K562 (cell line): ENCODE measurements around the gene BCAR3. TPM values are rescaled to one million over a fixed set of nuclear protein-coding genes. Genes with fewer than 3 reads are reported as not detected.

Experiments
- ATAC-seq: fragments of 200-7000 bp; cut with Tn5 transposase; 3 replicates; pipeline ENCODE4 v1.9.1; 2020; ENCODE audit warnings: moderate library complexity
- BruUV-seq: library from RNA; stranded (reverse); fragments of 400-500 nt; replicated peaks from 2 replicates; lab custom pipeline; 2021; lab: Mats Ljungman, UMichigan
- CTCF ChIA-PET: fragments of 300-600 bp; formaldehyde crosslinking; extraction: SDS; loops from one replicate; lab custom pipeline; 2021; ENCODE audit warnings: low intra/inter-chr PET ratio; lab: Yijun Ruan, JAX
- POLR2A ChIA-PET: fragments of 300-600, 350-650 bp; sonication (Branson Sonifier 250); formaldehyde crosslinking; extraction: SDS; loops from one replicate; lab custom pipeline; 2021; ENCODE audit warnings: antibody characterized with exemption, inconsistent platforms; lab: Yijun Ruan, JAX
- DNase-seq, 4 experiments: peaks; one replicate each; pipeline versions ENCODE4 v3.0.0 to v3.0.0-alpha.2; 2011 to 2018; ENCODE audit warnings: low spot score in 3 of 4, mixed read lengths in 3 of 4; ENCODE audit errors: extremely low read depth in 1 of 4
- FAIRE-seq: peaks from 2 replicates; lab custom pipeline; 2011; peaks lifted over from hg19 to GRCh38; lab: Jason Lieb, UNC
- H2AFZ ChIP-seq: 2 replicates; pipeline ENCODE4 v1.6.0; 2011; ENCODE audit warnings: low read depth, low read length, control low read depth, inconsistent platforms
- H3K27ac ChIP-seq: fragments of 200-600 bp; 3 replicates; pipeline ENCODE4 v1.8.0; 2011; ENCODE audit warnings: low read depth, mild to moderate bottlenecking, control low read depth, inconsistent platforms, low read length, moderate library complexity, mixed read lengths; ENCODE audit errors: extremely low read depth
- H3K27me3 ChIP-seq, 2 experiments: fragments of 300-600 bp in 1 of 2; 2 replicates in 1 of 2; 3 replicates in 1 of 2; pipeline versions ENCODE4 v1.6.0 to v1.8.0; 2011; ENCODE audit warnings: inconsistent platforms in 2 of 2, low read length in 2 of 2, mild to moderate bottlenecking in 1 of 2, mixed read lengths in 1 of 2, moderate library complexity in 1 of 2; ENCODE audit not compliant: control insufficient read depth in 2 of 2, insufficient read depth in 2 of 2
- H3K36me3 ChIP-seq: fragments of 300-600 bp; 3 replicates; pipeline ENCODE4 v1.8.0; 2011; ENCODE audit warnings: mild to moderate bottlenecking, low read length, inconsistent platforms; ENCODE audit not compliant: control insufficient read depth, insufficient read depth
- H3K4me1 ChIP-seq, 2 experiments: fragments of 200-600 bp in 1 of 2; replicated peaks in 1 of 2; 2 replicates in 1 of 2; 3 replicates in 1 of 2; pipeline versions ENCODE4 v1.5.1 to v1.8.0; 2011; ENCODE audit warnings: inconsistent platforms in 2 of 2, low read length in 2 of 2, mild to moderate bottlenecking in 1 of 2, mixed read lengths in 1 of 2, moderate library complexity in 1 of 2; ENCODE audit not compliant: control insufficient read depth in 2 of 2, insufficient read depth in 2 of 2
- H3K4me2 ChIP-seq: 2 replicates; pipeline ENCODE4 v1.6.1; 2011; ENCODE audit warnings: low read length, control low read depth, inconsistent platforms, mixed read lengths; ENCODE audit not compliant: insufficient read depth
- H3K4me3 ChIP-seq: fragments of 200-600 bp; sonication (generic), shearing (Covaris generic); 2 replicates; pipeline ENCODE4 v1.5.1; 2016; ENCODE audit warnings: control low read depth, inconsistent platforms
- H3K79me2 ChIP-seq: fragments of 200-600 bp; 3 replicates; pipeline ENCODE4 v1.8.0; 2011; ENCODE audit warnings: low read length, inconsistent platforms; ENCODE audit not compliant: control insufficient read depth, insufficient read depth
- H3K9ac ChIP-seq, 2 experiments: 2 replicates each; pipeline versions ENCODE4 v1.6.0 to v1.6.1; 2011; ENCODE audit warnings: low read depth in 2 of 2, low read length in 2 of 2, control low read depth in 1 of 2, inconsistent platforms in 1 of 2, mild to moderate bottlenecking in 1 of 2, mixed read lengths in 1 of 2; ENCODE audit not compliant: insufficient read depth in 1 of 2
- H3K9me1 ChIP-seq: one replicate; pipeline ENCODE4 v1.6.0; 2011; ENCODE audit warnings: inconsistent platforms, mild to moderate bottlenecking, low read length, moderate library complexity; ENCODE audit not compliant: control insufficient read depth, insufficient read depth
- H3K9me3 ChIP-seq: replicated peaks from 2 replicates; pipeline ENCODE4 v1.5.1; 2011; ENCODE audit warnings: low read depth, low read length, inconsistent platforms; ENCODE audit not compliant: control insufficient read depth, insufficient read depth
- H4K20me1 ChIP-seq: replicated peaks from 2 replicates; pipeline ENCODE4 v1.6.1; 2011; ENCODE audit warnings: low read length, inconsistent platforms, mixed read lengths; ENCODE audit not compliant: control insufficient read depth, insufficient read depth
- HNRNPL ChIP-seq: fragments of 200-400 bp; formaldehyde crosslinking; IDR thresholded peaks from 2 replicates; pipeline ENCODE4 v1.6.1; 2017; ENCODE audit warnings: low read depth, mild to moderate bottlenecking, low read length
- NCOA1 ChIP-seq: fragments of 450-650 bp; IDR thresholded peaks from 2 replicates; pipeline ENCODE4 v1.6.1; 2016; ENCODE audit warnings: low read depth
- PHTF2 ChIP-seq: fragments of 250-450 bp; sonication (Bioruptor Pico); IDR thresholded peaks from 2 replicates; pipeline ENCODE4 v1.5.0; 2021; ENCODE audit warnings: mild to moderate bottlenecking
- SMAD2 ChIP-seq: fragments of 150-350 bp; IDR thresholded peaks from 2 replicates; pipeline ENCODE4 v1.6.1; 2014; ENCODE audit warnings: low read depth, mild to moderate bottlenecking, low read length
- WGBS: fragments of 100-300 bp; shearing (Covaris generic); methylation state at CpG from one replicate; pipeline ENCODE4 v1.1.6; 2016; ENCODE audit warnings: low coverage, mixed read lengths; ENCODE audit not compliant: insufficient coverage; ENCODE audit errors: missing lambda C conversion rate; 5-methylcytosine and 5-hydroxymethylcytosine counted together
- in situ Hi-C: fragments of 300-500 bp; cut with MboI; formaldehyde crosslinking; loops from 4 replicates; pipeline ENCODE4 v1.15.0; 2018; ENCODE audit warnings: inconsistent platforms, mixed read lengths
- intact Hi-C: fragments of 100-400 bp; cut with micrococcal nuclease; formaldehyde crosslinking; loops from 2 replicates; pipeline ENCODE4 v1.14.2; 2022
- polyA plus RNA-seq, 8 experiments: library from polyadenylated mRNA; depleted of rRNA in 4 of 8; stranded (reverse) in 5 of 8; unstranded in 3 of 8; fragments of >200 nt; fragmentation: Nextera tagmentation in 2 of 8; fragmentation: Illumina TruSeq in 1 of 8; extraction: Ambion mirVana in 2 of 8; extraction: Trizol in 1 of 8; gene quantifications; 2 replicates each; pipeline versions ENCODE4 v1.2.1 to v1.2.3, GENCODE V29; 2011 to 2014; ENCODE audit warnings: inconsistent platforms in 1 of 8, missing spikeins in 1 of 8
- total RNA-seq, 7 experiments: library from RNA; depleted of rRNA in 6 of 7; stranded (reverse); fragments of >200 nt in 6 of 7; fragmentation: Illumina TruSeq in 2 of 7; extraction: Trizol in 2 of 7; gene quantifications; 2 replicates each; pipeline versions ENCODE4 v1.2.1 to v1.2.3, GENCODE V29; 2011 to 2021; ENCODE audit warnings: low replicate concordance in 1 of 7
- TF ChIP-seq, protein P1 (sequence below): fragments of 200-800 bp; sonication (Bioruptor generic); IDR thresholded peaks from 2 replicates; pipeline ENCODE4 v1.6.1; 2017; ENCODE audit warnings: missing genetic modification characterization, missing compliant biosample characterization
- TF ChIP-seq, protein P2 (sequence below): fragments of 250-450 bp; sonication (Bioruptor Pico); IDR thresholded peaks from 2 replicates; pipeline ENCODE4 v1.4.0; 2020; ENCODE audit warnings: borderline replicate concordance
- TF ChIP-seq, protein P3 (sequence below), 2 experiments: fragments of 450-650 bp in 1 of 2; sonication (generic) in 1 of 2; formaldehyde crosslinking in 1 of 2; IDR thresholded peaks; 2 replicates each; pipeline versions ENCODE4 v1.7.1 to v1.9.0; 2016 to 2022; ENCODE audit warnings: inconsistent platforms in 1 of 2, mild to moderate bottlenecking in 1 of 2, missing genetic modification reagents in 1 of 2

BCAR3 gene
- total and polyA plus RNA-seq, 9 of the 15 experiments (the other 6 are each of a cell fraction or from before 2014, with no cell fraction given), result 1.8 to 6.3 (median 3.8) TPM

DNA sequence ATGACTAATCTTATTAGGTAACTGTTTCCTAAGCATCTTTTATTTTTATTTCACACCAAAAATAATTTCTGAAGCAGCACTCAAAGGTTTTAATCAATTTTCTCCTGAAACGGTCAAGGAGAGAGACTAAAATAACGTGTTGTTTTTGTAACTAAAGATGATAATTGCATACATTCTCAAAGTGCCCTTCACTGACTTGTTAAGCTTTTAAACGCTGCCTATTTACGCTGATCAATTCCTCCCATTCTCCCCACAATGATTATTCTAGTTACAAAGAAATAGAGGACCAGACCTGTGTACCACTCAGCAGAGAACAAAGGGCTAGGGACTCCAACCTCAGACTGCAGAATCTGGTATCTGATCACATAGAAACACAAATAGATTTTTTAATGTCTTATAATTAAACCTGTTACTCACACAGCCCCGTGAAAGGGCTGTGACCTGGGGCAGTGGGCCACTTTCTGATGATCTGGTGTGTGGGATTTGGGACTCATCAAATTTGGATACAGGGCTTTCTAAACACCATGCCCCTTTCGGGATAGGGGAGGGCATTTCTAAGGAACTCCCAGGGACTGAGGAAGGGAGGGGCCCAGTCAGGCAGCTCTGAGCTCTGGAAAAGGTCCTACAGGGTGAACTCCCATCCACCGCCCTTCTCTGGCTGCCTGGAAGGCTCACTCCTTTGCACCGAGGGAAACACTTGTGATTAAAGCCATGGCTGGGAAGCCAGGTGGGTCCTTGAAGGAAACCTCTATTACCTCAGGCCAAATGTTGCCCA is 65.2 kb downstream of the BCAR3 start:
- peak overlapping the region; percentile 88 for H2AFZ ChIP-seq
- H3K4me1 ChIP-seq, result peaks cover 0 to 6% of the 10 kb centered on the region in 2 experiments; a peak in 3 of 5 replicates
- no peak overlapping the region for H3K4me2 ChIP-seq
- 54% methylated on average over 8 of the region's 8 CpGs for WGBS
- no peaks in the 10 kb centered on the region for H3K9me3 ChIP-seq
- ChIA-PET CTCF (no interaction called here), POLR2A (interaction anchor here (1.1 kb wide), 1 partner anchor 53 kb away, joined by 4 read pairs; no protein-coding TSS in a partner anchor)
- no peak overlapping the region for H3K27ac ChIP-seq
- H4K20me1 ChIP-seq, result no peaks in the 10 kb centered on the region
- no peak overlapping the region for H3K9ac ChIP-seq
- BruUV-seq, result no TSS peak
- H3K9me1 ChIP-seq, result no peaks in the 10 kb centered on the region
- FAIRE-seq (no peak), DNase-seq (no peak), ATAC-seq (no peak)
- H3K79me2 ChIP-seq, result no peaks in the 10 kb centered on the region
- H3K36me3 ChIP-seq, result no peaks in the 10 kb centered on the region
- intact Hi-C loops (no loop called here), in situ Hi-C loops (loop anchor here (5.0 kb wide), 1 partner anchor 169 kb away; the partner anchor contains the start of gene FNBP1L)
- 0 out of 5 replicates have a peak, but pooled peaks cover 0 to 2% of the 10 kb centered on the region in 2 experiments for H3K27me3 ChIP-seq
- no peak overlapping the region for H3K4me3 ChIP-seq
- TF ChIP-seq, protein P1, sequence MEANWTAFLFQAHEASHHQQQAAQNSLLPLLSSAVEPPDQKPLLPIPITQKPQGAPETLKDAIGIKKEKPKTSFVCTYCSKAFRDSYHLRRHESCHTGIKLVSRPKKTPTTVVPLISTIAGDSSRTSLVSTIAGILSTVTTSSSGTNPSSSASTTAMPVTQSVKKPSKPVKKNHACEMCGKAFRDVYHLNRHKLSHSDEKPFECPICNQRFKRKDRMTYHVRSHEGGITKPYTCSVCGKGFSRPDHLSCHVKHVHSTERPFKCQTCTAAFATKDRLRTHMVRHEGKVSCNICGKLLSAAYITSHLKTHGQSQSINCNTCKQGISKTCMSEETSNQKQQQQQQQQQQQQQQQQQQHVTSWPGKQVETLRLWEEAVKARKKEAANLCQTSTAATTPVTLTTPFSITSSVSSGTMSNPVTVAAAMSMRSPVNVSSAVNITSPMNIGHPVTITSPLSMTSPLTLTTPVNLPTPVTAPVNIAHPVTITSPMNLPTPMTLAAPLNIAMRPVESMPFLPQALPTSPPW (CRISPR knock-in tag), result no peak
- no peak for TF ChIP-seq SMAD2
- no peak for TF ChIP-seq HNRNPL
- TF ChIP-seq PHTF2 (CRISPR knock-in tag), result no peak
- TF ChIP-seq NCOA1, result no peak
- TF ChIP-seq, protein P2, sequence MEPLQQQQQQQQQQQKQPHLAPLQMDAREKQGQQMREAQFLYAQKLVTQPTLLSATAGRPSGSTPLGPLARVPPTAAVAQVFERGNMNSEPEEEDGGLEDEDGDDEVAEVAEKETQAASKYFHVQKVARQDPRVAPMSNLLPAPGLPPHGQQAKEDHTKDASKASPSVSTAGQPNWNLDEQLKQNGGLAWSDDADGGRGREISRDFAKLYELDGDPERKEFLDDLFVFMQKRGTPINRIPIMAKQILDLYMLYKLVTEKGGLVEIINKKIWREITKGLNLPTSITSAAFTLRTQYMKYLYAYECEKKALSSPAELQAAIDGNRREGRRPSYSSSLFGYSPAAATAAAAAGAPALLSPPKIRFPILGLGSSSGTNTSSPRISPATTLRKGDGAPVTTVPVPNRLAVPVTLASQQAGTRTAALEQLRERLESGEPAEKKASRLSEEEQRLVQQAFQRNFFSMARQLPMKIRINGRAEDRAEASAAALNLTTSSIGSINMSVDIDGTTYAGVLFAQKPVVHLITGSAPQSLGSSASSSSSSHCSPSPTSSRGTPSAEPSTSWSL (CRISPR knock-in tag), result no peak
- TF ChIP-seq, protein P3, sequence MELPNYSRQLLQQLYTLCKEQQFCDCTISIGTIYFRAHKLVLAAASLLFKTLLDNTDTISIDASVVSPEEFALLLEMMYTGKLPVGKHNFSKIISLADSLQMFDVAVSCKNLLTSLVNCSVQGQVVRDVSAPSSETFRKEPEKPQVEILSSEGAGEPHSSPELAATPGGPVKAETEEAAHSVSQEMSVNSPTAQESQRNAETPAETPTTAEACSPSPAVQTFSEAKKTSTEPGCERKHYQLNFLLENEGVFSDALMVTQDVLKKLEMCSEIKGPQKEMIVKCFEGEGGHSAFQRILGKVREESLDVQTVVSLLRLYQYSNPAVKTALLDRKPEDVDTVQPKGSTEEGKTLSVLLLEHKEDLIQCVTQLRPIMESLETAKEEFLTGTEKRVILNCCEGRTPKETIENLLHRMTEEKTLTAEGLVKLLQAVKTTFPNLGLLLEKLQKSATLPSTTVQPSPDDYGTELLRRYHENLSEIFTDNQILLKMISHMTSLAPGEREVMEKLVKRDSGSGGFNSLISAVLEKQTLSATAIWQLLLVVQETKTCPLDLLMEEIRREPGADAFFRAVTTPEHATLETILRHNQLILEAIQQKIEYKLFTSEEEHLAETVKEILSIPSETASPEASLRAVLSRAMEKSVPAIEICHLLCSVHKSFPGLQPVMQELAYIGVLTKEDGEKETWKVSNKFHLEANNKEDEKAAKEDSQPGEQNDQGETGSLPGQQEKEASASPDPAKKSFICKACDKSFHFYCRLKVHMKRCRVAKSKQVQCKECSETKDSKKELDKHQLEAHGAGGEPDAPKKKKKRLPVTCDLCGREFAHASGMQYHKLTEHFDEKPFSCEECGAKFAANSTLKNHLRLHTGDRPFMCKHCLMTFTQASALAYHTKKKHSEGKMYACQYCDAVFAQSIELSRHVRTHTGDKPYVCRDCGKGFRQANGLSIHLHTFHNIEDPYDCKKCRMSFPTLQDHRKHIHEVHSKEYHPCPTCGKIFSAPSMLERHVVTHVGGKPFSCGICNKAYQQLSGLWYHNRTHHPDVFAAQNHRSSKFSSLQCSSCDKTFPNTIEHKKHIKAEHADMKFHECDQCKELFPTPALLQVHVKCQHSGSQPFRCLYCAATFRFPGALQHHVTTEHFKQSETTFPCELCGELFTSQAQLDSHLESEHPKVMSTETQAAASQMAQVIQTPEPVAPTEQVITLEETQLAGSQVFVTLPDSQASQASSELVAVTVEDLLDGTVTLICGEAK (IDR thresholded peaks at IDR 0.05), result no peak
- TF ChIP-seq, protein P3 (CRISPR knock-in tag; IDR thresholded peaks at IDR 0.05), result no peak
